K562 (cell line): ENCODE measurements around the gene MCCC2. TPM values are rescaled to one million over a fixed set of nuclear protein-coding genes. Genes with fewer than 3 reads are reported as not detected.

Source experiments
- AFF4 ChIP-seq: sonication (generic); formaldehyde crosslinking; IDR thresholded peaks from 2 replicates; pipeline ENCODE4 v1.8.0; 2023; ENCODE audit warnings: mild to moderate bottlenecking, missing genetic modification reagents
- CBFA2T3 ChIP-seq: fragments of 450-650 bp; IDR thresholded peaks from 2 replicates; pipeline ENCODE4 v1.6.1; 2017
- CC2D1A ChIP-seq: fragments of 450-650 bp; IDR thresholded peaks from 2 replicates; pipeline ENCODE4 v1.6.1; 2017; ENCODE audit warnings: mild to moderate bottlenecking
- DDX20 ChIP-seq: fragments of 450-650 bp; IDR thresholded peaks from 2 replicates; pipeline ENCODE4 v1.6.1; 2016; ENCODE audit warnings: missing genetic modification characterization, low read depth, mild to moderate bottlenecking, missing compliant biosample characterization, moderate library complexity
- HDAC1 ChIP-seq, 2 experiments: fragments of 450-650 bp; IDR thresholded peaks; 2 replicates each; pipeline ENCODE4 v1.6.1; 2016 to 2017; ENCODE audit warnings: inconsistent platforms in 1 of 2, mild to moderate bottlenecking in 1 of 2, moderate library complexity in 1 of 2
- KLF1 ChIP-seq: fragments of 450-650 bp; IDR thresholded peaks from 2 replicates; pipeline ENCODE4 v1.6.1; 2016; ENCODE audit warnings: missing genetic modification characterization, missing compliant biosample characterization
- MEIS2 ChIP-seq: fragments of 450-650 bp; IDR thresholded peaks from 2 replicates; pipeline ENCODE4 v1.6.1; 2014; ENCODE audit warnings: mild to moderate bottlenecking; ENCODE audit not compliant: partially characterized antibody
- PATZ1 ChIP-seq: fragments of 250-450 bp; sonication (Bioruptor Pico); IDR thresholded peaks from 2 replicates; pipeline ENCODE4 v1.5.0; 2020; ENCODE audit warnings: mild to moderate bottlenecking, borderline replicate concordance
- POLR3A ChIP-seq: IDR thresholded peaks from 2 replicates; pipeline ENCODE4 v1.6.1; 2011; ENCODE audit warnings: borderline replicate concordance, mild to moderate bottlenecking, moderate library complexity; ENCODE audit not compliant: insufficient read length, insufficient read depth; ENCODE audit errors: extremely low read depth
- RBM17 ChIP-seq: fragments of 200-400 bp; formaldehyde crosslinking; IDR thresholded peaks from 2 replicates; pipeline ENCODE4 v1.6.1; 2017; ENCODE audit warnings: low read depth, mild to moderate bottlenecking, low read length, borderline replicate concordance
- SMARCB1 ChIP-seq: IDR thresholded peaks from 2 replicates; pipeline ENCODE4 v1.6.1; 2011; ENCODE audit warnings: improper control_type of control experiment, low read depth; ENCODE audit not compliant: insufficient read length
- TCF15 ChIP-seq: fragments of 250-450 bp; sonication (Bioruptor Pico); IDR thresholded peaks from 2 replicates; pipeline ENCODE4 v1.8.0; 2022; ENCODE audit warnings: moderate library complexity, mild to moderate bottlenecking, inconsistent platforms
- ZNF165 ChIP-seq: fragments of 250-450 bp; sonication (Bioruptor Pico); IDR thresholded peaks from 2 replicates; pipeline ENCODE4 v1.4.0; 2020; ENCODE audit warnings: borderline replicate concordance
- ZNF253 ChIP-seq: fragments of 250-450 bp; sonication (Bioruptor Pico); conservative IDR thresholded peaks from 2 replicates; pipeline ENCODE4 v1.6.1; 2021; ENCODE audit warnings: mild to moderate bottlenecking
- ZNF699 ChIP-seq: fragments of 250-450 bp; sonication (Bioruptor Pico); IDR thresholded peaks from 2 replicates; pipeline ENCODE4 v1.8.0; 2021; ENCODE audit warnings: mild to moderate bottlenecking, moderate library complexity; ENCODE audit not compliant: insufficient replicate concordance
- polyA plus RNA-seq, 8 experiments: library from polyadenylated mRNA; depleted of rRNA in 4 of 8; stranded (reverse) in 5 of 8; unstranded in 3 of 8; fragments of >200 nt; fragmentation: Nextera tagmentation in 2 of 8; fragmentation: Illumina TruSeq in 1 of 8; extraction: Ambion mirVana in 2 of 8; extraction: Trizol in 1 of 8; gene quantifications; 2 replicates each; pipeline versions ENCODE4 v1.2.1 to v1.2.3, GENCODE V29; 2011 to 2014; ENCODE audit warnings: inconsistent platforms in 1 of 8, missing spikeins in 1 of 8
- total RNA-seq, 7 experiments: library from RNA; depleted of rRNA in 6 of 7; stranded (reverse); fragments of >200 nt in 6 of 7; fragmentation: Illumina TruSeq in 2 of 7; extraction: Trizol in 2 of 7; gene quantifications; 2 replicates each; pipeline versions ENCODE4 v1.2.1 to v1.2.3, GENCODE V29; 2011 to 2021; ENCODE audit warnings: low replicate concordance in 1 of 7

The MCCC2 gene
- total and polyA plus RNA-seq, 9 of the 15 experiments (the other 6 are each of a cell fraction or from before 2014, with no cell fraction given), result 17.1 to 77.9 (median 52.5) TPM

GRCh38 chr5:71586941-71587765 lies at the start of gene MCCC2 (continued):
- peak; percentile 17 to 89; a peak in 2 of 4 replicates for TF ChIP-seq HDAC1 (IDR thresholded peaks at IDR 0.05)
- no peak for TF ChIP-seq RBM17
- no peak for TF ChIP-seq TCF15 (CRISPR knock-in tag)
- TF ChIP-seq KLF1, result 0 out of 2 replicates have a peak, but pooled peaks have one; percentile 51
- TF ChIP-seq CBFA2T3, result no peak
- TF ChIP-seq ZNF165 (CRISPR knock-in tag), result no peak
- no peak for TF ChIP-seq AFF4
- TF ChIP-seq SMARCB1, result no peak
- no peak for TF ChIP-seq POLR3A
- TF ChIP-seq PATZ1 (CRISPR knock-in tag), result no peak
- TF ChIP-seq ZNF253 (CRISPR knock-in tag), result no peak
- no peak for TF ChIP-seq ZNF699 (CRISPR knock-in tag)
- TF ChIP-seq CC2D1A, result no peak
- no peak for TF ChIP-seq DDX20 (tag)
- peak; percentile 41 for TF ChIP-seq MEIS2
- TF ChIP-seq, all 486 proteins: peak for 138
